ENCODE measurements around the gene GPR142.

GPR142 gene, protein sequence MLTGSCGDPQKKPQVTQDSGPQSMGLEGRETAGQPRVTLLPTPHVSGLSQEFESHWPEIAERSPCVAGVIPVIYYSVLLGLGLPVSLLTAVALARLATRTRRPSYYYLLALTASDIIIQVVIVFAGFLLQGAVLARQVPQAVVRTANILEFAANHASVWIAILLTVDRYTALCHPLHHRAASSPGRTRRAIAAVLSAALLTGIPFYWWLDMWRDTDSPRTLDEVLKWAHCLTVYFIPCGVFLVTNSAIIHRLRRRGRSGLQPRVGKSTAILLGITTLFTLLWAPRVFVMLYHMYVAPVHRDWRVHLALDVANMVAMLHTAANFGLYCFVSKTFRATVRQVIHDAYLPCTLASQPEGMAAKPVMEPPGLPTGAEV

GRCh38 chr17:74367206-74367605, at the start of gene GPR142:
GPR142 (plus strand) TSS chr17:74367506; CDS start chr17:74369541, 2,035 bp downstream.
- no peak for DNase-seq

GRCh38 chr17:74318391-74318790, 48.9 kb upstream of the GPR142 start:
- DNase-seq = no peak

GRCh38 chr17:74324521-74324920, 42.8 kb upstream of the GPR142 start:
- no peak for DNase-seq

DNA sequence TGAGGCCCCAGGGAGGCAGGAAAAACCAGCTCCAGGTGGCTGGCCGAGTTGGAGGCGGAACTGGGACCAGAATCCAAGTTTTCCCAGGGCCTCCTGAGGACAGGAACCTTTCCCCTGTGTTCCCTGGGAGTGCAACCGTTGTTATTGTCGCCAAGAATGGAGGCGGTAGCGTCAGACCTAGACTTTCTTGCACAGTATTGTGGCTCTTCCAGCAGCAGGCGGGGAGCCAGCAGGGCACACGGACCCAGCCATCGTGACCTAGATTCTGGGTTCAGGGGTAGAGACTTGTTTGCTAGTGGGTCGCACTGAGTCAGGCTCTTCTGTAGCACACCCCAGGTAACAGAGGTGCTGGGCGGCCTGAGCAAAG, 41.9 kb upstream of the GPR142 start:
- DNase-seq = peak in 7 of 58 donors; percentile 4 to 30 (median 19)

DNA sequence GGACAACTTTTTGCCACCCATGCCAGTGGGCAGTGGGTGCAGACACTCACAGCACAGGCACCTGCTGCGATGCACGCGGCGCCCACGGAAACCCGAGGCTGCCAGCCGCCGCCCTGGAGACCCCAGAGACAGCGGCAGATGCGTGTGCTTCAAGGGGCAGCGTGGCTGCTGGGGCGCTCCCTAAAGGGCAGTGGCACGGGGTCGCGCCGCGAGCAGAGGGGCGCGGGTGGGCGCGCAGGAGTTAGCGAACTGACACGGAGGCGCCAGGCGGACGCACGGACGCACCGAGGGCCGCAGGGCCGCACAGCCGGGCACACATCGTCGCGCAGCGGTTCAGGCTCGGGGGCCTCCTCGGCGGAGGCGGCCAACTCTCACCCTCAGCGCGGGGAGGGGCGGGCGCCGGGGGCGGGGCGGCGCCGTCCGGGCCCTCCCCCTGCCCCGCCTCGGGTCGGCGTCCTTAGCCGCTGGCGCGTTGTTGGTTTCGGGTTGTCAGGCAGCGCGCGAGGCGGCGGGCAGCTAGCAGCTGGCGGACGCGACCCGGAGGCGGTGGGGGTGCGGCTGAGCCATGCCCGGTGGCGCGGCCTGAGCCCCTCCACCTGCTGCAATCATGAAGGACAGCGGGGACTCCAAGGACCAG, 41.4 kb upstream of the GPR142 start, which contains the start of gene KIF19:
KIF19 (plus strand) TSS at position 484 of the 637 bp plus-strand sequence; CDS start at position 608, 124 bp downstream.
- peak in 28 of 58 donors; percentile 8 to 65 (median 32) for DNase-seq

GRCh38 chr17:74326506-74326905, 40.8 kb upstream of the GPR142 start:
- no peak for DNase-seq

- no peak for DNase-seq
These were observed 38.8 kb upstream of the GPR142 start for GRCh38 chr17:74328487-74328886.

DNA sequence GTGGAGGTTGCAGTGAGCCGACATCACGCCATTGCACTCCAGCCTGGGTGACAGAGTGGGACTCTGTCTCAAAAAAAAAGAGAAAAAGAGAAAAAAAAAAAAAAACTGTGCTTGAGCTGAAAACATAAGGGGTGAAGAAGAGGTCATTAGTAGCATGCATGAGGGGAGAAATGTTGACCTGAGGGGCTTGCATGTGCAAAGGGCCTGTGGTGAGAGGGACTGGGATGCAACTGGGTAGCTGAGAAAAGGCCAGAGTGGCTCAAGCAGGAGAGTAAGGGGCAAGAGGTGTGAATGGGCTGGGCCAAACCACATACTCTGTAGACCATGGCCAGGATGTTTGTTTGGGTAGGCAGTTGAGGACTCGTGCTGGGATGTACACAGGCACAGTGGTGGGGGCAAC, 37.9 kb upstream of the GPR142 start:
- no peak for DNase-seq

GRCh38 chr17:74330446-74330845, 36.9 kb upstream of the GPR142 start:
- DNase-seq = peak in 35 of 58 donors; percentile 6 to 88 (median 46)

DNA sequence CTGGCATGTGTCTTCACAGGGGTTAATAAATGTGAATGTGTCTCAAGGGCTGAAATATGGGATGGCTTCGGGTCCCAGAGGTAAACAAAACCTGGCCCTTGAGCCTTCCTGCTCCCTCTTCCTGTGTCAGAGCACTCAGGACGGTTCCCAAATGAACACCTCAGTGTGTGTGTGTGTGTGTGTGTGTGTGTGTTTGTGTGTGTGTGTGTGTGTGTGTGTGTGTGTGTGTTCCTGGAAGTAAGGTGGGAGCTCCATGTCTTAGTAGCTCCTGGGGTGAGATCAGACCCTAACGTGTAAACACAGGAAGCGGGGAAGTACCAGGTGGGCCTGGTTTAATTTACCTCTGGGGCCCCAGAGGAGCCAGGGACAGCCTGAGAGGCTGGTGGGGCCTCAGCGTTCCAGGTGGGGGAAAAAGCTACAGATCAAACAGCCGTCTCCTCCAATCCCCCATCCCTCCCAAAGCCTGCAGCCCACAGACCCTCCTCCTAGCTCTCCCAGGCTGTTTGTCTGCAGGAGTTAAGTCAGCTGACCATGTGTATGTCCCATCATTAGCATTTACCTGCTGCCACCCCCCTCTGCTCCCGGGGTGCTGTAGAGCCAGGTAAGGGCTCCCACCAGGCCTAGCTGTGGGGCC, 35.2 kb upstream of the GPR142 start:
- DNase-seq = no peak

- no peak for DNase-seq
These were observed 34.5 kb upstream of the GPR142 start for GRCh38 chr17:74332763-74333283.

GRCh38 chr17:74334393-74335039, 32.8 kb upstream of the GPR142 start:
- no peak for DNase-seq

GRCh38 chr17:74335529-74336062, 31.7 kb upstream of the GPR142 start:
- DNase-seq = no peak

- no peak for DNase-seq
These were observed 31.0 kb upstream of the GPR142 start for GRCh38 chr17:74336307-74336706.

GRCh38 chr17:74337834-74338500, 29.3 kb upstream of the GPR142 start:
- peak in 47 of 58 donors; percentile 7 to 88 (median 59) for DNase-seq

- DNase-seq = peak in 1 of 58 donors; percentile 14
These were observed 27.6 kb upstream of the GPR142 start for GRCh38 chr17:74339537-74340195.

DNA sequence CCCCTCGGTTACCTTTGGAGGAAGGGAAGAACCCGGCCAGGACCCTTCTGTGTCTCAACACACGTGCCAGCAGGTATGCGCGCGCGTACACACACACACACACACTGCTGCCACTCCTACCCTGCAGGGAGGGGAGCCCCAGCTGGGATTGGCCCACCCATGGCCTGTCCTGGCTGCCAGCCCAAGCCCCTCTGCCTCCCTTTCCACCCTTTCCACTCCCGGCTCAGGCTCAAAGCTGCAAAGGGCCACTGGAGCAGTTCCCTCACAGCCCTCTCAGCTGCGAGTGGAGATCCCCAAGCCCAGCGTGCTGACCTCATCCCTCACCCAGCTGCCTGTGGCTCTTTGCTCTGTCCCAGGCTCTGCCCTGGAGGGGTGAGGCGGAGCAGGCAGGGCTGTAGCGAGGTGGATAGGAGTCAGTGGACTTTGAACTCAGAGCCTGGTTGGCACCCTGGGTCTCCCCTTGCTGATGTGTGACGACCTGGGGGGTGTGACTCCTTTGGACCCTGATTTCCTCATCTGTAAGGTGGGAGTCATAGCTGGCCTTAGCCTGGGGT, 26.8 kb upstream of the GPR142 start:
- DNase-seq = peak in 33 of 58 donors; percentile 6 to 78 (median 35)

DNA sequence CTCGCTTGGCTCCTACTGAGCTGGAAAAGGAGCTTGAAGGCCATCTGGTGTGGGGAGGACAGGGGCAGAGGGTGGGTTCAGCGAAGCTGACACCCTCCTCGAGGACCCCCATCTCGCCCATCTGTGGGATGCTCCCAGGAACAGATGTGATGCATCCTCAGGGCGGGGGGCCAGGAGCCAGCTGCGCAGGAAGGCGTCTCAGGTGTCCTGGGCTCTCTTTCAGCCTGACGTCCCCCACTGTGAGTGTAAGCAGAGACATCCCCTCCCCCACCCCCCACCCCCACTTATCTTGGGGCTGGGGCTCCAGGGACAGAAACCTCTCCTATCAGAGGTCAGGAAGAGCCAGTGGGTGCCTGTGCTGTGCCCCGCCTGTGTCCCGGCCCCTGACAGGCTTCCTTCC, 25.1 kb upstream of the GPR142 start:
- no peak for DNase-seq

- DNase-seq = no peak
These were observed 24.2 kb upstream of the GPR142 start for GRCh38 chr17:74343121-74343520.

Data from anterior cingulate cortex (tissue), 58 donors.